IPS-18a (cell line): ENCODE data around the gene HSPA4.
"Not testable (repeated sequence)": the region's sequence is repeated elsewhere in the genome, so short reads cannot be mapped to it uniquely, and the experiment has no call there.

Source experiments
- H3K27ac ChIP-seq: one replicate; pipeline ENCODE4 v1.5.1; 2013; ENCODE audit warnings: low read length
- H3K27me3 ChIP-seq: one replicate; pipeline ENCODE4 v1.6.1; 2013; ENCODE audit warnings: mild to moderate bottlenecking, low read length; ENCODE audit not compliant: control insufficient read depth, insufficient read depth
- H3K36me3 ChIP-seq: one replicate; pipeline ENCODE4 v1.6.1; 2013; ENCODE audit warnings: low read depth, low read length; ENCODE audit not compliant: control insufficient read depth
- H3K4me1 ChIP-seq: one replicate; pipeline ENCODE4 v1.6.1; 2013; ENCODE audit warnings: low read depth, low read length; ENCODE audit not compliant: control insufficient read depth
- H3K4me3 ChIP-seq: one replicate; pipeline ENCODE4 v1.5.1; 2013; ENCODE audit warnings: low read length
- H3K9ac ChIP-seq: one replicate; pipeline ENCODE4 v1.6.1; 2013; ENCODE audit warnings: mild to moderate bottlenecking, low read length, moderate library complexity
- H3K9me3 ChIP-seq: one replicate; pipeline ENCODE4 v1.6.1; 2013; ENCODE audit warnings: low read depth, low read length; ENCODE audit not compliant: control insufficient read depth

Gene HSPA4

DNA sequence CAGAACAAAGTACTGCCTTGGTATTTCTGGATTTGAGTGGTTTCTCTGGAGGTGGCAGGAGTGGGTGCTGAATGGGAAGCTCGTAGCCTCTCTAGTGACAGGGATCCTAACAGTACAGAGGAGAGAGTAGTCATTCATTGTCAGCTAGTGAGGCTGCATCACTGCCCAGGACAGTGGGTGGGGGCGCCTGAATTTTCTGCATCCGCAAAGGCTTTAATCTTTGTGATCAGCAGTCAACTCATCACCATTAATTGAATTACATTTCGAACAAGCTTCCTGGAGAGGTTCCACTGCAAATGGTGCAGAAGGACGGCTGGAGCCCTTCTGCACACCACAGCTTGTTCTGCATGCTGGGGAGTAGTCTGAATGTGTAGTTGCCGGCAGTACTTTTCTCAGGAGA, 77.5 kb downstream of the HSPA4 start:
- no peak overlapping the region for H3K4me3 ChIP-seq
- no peak overlapping the region for H3K9ac ChIP-seq
- H3K27me3 ChIP-seq: no peaks in the 10 kb centered on the region
- no peaks in the 10 kb centered on the region for H3K36me3 ChIP-seq
- no peaks in the 10 kb centered on the region for H3K9me3 ChIP-seq
- H3K4me1 ChIP-seq: no peaks in the 10 kb centered on the region
- no peak overlapping the region for H3K27ac ChIP-seq

DNA sequence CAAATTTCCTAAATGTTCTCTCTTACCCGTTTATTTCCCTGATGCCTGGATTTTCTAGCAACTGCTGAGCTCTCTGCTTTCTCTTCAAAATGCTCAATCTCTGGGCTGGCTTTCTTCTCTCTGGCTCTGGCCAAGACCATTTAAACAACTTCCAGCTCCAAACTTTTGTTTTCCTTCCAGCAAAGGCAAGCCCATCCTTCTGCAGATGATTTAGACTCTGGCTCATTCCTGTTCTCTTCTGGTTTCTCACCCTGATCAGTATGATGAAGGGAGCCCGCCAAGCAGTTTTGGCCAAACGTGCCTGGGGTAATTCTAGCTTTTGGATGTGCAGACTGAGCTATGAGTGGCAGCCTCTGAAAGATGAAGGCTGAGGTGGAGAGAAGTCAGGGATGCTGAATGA, 78.1 kb downstream of the HSPA4 start:
- no peak overlapping the region for H3K27ac ChIP-seq
- no peaks in the 10 kb centered on the region for H3K36me3 ChIP-seq
- no peak overlapping the region for H3K4me3 ChIP-seq
- H3K4me1 ChIP-seq: no peaks in the 10 kb centered on the region
- no peaks in the 10 kb centered on the region for H3K27me3 ChIP-seq
- no peak overlapping the region for H3K9ac ChIP-seq
- no peaks in the 10 kb centered on the region for H3K9me3 ChIP-seq

DNA sequence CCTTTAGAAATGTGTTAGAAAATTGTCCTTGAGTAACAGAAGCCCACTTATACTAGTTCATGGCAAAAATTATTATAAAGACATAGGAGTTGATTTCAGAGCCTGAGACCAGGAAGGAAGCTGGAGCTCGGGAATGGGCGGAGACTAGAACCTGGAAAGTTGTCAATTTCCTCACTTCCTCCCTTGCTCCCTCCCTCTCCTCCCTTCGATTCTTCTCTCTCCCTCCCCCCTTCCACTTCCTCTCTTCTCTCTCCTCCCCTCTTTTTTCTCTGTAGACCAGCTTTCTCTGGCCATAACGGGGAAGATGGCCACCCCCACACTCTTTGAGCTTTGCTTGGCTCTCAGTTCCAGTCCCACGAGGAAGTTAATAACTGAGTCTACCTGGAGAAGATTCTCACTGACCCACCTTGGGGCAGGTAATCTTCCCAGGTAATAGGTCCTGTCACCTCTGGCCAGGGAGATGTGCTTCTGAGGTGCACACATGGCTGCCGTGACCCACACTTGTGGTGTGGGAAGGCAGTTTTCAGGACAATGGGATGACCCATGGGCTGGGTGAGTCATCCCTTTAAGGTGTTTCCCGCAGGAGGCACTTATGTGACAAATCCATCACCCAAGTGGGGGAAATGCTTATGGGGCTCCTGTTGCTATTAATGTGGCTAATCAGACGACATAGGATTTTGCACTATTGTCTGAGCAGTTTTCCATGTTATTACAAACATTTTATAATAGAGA, 78.7 kb downstream of the HSPA4 start:
- Histone ChIP-seq H3K9ac (no peak overlapping the region), H3K36me3 (no peaks in the 10 kb centered on the region), H3K4me1 (no peaks in the 10 kb centered on the region), H3K4me3 (no peak overlapping the region), H3K9me3 (no peaks in the 10 kb centered on the region), H3K27me3 (no peaks in the 10 kb centered on the region), H3K27ac (no peak overlapping the region)

DNA sequence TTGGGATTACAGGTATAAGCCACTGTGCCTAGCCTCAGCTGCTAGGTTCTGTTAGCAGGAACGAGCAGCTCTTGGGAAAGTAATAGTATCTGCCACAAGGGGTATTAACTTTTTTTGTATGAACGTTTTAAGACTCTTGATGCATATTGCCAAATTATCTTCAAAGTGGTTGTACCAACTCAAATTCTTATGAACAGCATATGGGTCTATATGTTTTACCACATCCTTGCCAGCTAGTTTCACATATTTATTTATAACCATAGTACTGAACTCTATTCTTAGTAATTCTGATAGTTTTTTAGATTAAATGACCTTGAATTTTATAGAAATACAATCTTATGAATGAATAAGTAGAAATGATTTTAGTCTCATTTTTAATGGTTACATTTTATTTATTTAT, 80.9 kb downstream of the HSPA4 start:
- Histone ChIP-seq H3K9me3 (no peaks in the 10 kb centered on the region), H3K4me1 (no peaks in the 10 kb centered on the region), H3K27me3 (no peaks in the 10 kb centered on the region), H3K27ac (no peak overlapping the region), H3K4me3 (no peak overlapping the region), H3K9ac (no peak overlapping the region), H3K36me3 (no peaks in the 10 kb centered on the region)

DNA sequence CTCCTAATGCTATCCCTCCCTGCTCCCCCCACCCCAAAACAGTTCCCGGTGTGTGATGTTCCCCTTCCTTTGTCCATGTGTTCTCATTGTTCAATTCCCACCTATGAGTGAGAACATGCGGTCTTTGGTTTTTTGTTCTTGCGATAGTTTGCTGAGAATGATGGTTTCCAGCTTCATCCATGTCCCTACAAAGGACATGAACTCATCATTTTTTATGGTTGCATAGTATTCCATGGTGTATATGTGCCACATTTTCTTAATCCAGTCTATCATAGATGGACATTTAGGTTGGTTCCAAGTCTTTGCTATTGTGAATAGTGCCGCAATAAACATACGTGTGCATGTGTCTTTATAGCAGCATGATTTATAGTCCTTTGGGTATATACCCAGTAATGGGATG, 81.4 kb downstream of the HSPA4 start:
- H3K36me3 ChIP-seq, H3K27ac ChIP-seq, H3K9ac ChIP-seq, H3K4me3 ChIP-seq, H3K4me1 ChIP-seq, H3K9me3 ChIP-seq, H3K27me3 ChIP-seq: not testable (repeated sequence)

DNA sequence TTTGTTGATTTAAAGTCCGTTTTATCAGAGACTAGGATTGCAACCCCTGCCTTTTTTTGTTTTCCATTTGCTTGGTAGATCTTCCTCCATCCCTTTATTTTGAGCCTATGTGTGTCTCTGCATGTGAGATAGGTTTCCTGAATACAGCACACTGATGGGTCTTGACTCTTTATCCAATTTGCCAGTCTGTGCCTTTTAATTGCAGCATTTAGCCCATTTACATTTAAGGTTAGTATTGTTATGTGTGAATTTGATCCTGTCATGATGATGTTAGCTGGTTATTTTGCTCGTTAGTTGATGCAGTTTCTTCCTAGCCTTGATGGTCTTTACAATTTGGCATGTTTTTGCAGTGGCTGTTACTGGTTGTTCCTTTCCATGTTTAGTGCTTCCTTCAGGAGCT, 85.1 kb downstream of the HSPA4 start:
- not testable (repeated sequence) for H3K27ac ChIP-seq, H3K9ac ChIP-seq, H3K36me3 ChIP-seq, H3K4me3 ChIP-seq, H3K4me1 ChIP-seq, H3K27me3 ChIP-seq, H3K9me3 ChIP-seq

DNA sequence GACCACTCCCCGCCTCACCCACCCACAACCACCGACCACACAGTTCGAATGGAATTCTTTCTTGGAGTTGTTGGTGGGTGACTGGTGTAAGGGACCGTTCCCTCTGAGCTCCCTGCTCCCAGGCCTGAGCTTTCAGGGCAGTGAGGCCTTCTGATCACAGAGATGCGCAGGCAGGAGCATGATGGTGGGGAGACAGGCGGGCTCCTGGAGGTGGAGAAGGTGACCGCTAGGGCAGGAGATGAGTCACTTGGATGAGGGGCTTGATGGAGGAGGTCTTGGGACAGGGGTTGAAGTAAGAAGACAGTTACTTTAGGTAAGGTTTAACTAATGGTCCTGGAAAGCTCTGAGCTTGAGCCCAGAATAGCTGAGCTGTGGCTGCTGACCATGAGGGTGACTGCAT, 88.5 kb downstream of the HSPA4 start:
- H3K27me3 ChIP-seq: no peaks in the 10 kb centered on the region
- H3K9ac ChIP-seq: no peak overlapping the region
- no peaks in the 10 kb centered on the region for H3K4me1 ChIP-seq
- H3K27ac ChIP-seq: no peak overlapping the region
- no peak overlapping the region for H3K4me3 ChIP-seq
- no peaks in the 10 kb centered on the region for H3K9me3 ChIP-seq
- no peaks in the 10 kb centered on the region for H3K36me3 ChIP-seq

DNA sequence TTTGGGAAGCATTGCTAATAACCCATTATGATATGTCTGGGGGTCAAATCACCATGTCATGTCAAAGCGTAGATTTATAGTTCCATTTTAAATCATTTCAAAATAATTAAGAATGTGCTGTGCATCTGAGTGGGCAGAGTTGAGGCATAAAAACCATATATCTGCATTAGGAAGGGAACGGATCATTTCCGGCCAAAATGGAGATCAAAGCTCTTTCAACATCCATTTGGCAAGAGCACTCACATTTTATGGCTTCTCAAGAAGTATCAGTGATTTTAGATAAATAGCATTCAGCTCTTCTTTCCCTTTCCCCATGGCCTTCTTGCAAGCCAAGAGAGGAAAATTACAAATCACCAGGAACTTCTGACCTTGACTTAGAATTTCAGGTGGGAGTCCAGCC, 89.9 kb downstream of the HSPA4 start:
- Histone ChIP-seq H3K36me3 (no peaks in the 10 kb centered on the region), H3K4me3 (no peak overlapping the region), H3K9me3 (no peaks in the 10 kb centered on the region), H3K27me3 (no peaks in the 10 kb centered on the region), H3K27ac (no peak overlapping the region), H3K4me1 (no peaks in the 10 kb centered on the region), H3K9ac (no peak overlapping the region)

DNA sequence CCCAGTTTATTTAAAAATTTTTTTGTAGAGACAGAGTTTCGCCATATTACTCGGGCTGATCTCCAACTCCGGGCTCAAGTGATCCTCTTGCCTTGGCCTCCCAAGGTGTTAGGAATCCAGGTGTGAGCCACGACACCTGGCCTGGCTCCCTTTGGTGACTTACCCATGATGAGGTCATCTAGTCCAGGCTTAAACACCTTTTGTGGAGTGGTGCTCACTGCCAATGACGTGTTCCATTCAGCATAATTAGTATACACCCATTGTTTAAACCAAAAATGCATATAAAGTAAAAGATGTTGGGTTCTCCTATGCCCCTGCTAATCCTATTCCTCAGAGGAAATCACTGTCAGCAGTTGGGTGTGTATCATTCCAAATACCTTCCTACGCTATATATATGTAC, 91.0 kb downstream of the HSPA4 start:
- H3K9ac ChIP-seq: no peak overlapping the region
- no peak overlapping the region for H3K4me3 ChIP-seq
- no peaks in the 10 kb centered on the region for H3K36me3 ChIP-seq
- no peaks in the 10 kb centered on the region for H3K9me3 ChIP-seq
- H3K27me3 ChIP-seq: no peaks in the 10 kb centered on the region
- no peak overlapping the region for H3K27ac ChIP-seq
- no peaks in the 10 kb centered on the region for H3K4me1 ChIP-seq

DNA sequence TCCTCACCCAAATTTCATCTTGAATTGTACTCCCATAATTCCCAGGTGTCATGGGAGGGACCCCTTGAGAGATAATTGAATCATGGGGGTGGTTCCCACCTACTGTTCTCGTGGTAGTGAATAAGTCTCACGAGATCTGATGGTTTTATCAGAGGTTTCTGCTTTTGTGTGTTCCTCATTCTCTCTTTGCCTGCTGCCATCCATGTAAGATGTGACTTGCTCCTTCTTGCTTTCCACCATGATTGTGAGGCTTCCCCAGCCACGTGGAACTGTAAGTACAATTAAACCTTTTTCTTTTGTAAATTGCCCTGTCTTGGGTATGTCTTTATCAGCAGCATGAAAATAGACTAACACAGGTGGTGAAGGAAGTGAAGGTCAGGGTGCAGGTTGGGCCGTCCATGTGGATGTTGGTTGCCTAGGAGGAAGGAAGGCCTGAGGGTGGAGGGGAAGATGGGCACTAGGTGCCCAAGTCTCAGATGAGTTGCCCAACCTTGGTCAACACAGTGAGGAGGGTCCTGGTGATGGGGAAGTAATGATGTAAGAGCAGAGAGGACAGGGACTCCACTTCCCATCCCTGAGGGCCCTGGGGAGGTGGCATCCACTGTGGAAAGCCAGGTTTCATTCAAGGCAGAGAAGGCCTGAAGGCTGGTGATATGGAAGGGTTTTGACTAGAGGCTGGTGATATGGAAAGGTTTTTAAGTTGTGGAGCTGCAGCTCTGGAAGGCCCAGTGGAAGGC, 92.6 kb downstream of the HSPA4 start:
- H3K4me1 ChIP-seq: no peaks in the 10 kb centered on the region
- H3K27ac ChIP-seq: no peak overlapping the region
- no peak overlapping the region for H3K9ac ChIP-seq
- no peaks in the 10 kb centered on the region for H3K27me3 ChIP-seq
- no peaks in the 10 kb centered on the region for H3K9me3 ChIP-seq
- H3K4me3 ChIP-seq: no peak overlapping the region
- no peaks in the 10 kb centered on the region for H3K36me3 ChIP-seq

DNA sequence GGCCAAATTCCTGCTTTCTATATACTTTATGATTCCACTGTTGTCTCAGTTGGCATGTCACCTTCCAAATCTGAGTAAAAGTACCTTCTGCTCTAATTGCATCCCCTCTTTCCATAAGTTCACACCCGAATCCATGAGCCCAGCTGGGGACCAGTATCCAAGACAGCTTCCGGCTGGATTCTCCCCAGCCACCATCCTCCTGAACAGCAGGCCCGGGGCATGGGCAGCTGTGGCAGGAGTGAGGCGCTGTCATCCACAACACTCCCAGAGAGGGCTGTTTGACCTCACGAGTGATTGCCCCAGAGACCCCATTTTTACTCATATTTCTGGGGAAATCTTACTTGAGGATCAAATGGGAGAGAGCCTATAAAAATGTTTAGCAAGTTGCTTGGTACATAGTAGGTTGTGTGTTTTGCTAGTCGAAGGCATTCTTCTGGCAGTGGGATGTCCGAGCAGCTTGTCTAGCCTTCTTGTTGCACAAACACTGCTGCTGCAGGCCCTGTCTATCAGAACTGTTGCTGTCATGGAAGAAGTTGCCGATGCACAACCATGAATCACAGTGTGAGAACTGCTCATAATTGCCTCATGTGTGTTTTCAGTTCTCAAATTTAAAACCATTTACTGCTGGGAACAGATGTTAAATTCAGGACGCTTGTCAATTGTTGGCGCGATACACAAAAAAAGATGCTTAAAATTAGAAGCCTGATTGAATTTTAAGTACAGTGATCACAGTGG, 93.8 kb downstream of the HSPA4 start:
- no peak overlapping the region for H3K27ac ChIP-seq
- no peaks in the 10 kb centered on the region for H3K9me3 ChIP-seq
- H3K4me3 ChIP-seq: no peak overlapping the region
- no peaks in the 10 kb centered on the region for H3K4me1 ChIP-seq
- H3K27me3 ChIP-seq: no peaks in the 10 kb centered on the region
- no peaks in the 10 kb centered on the region for H3K36me3 ChIP-seq
- no peak overlapping the region for H3K9ac ChIP-seq
